GM12878 (cell line): ENCODE measurements around the gene AP2B1. TPM values are rescaled to one million over a fixed set of nuclear protein-coding genes. Genes with fewer than 3 reads are reported as not detected.

Experiments used
- ATAC-seq: fragments of 200-7000 bp; cut with Tn5 transposase; 3 replicates; pipeline ENCODE4 v1.9.1; 2020; ENCODE audit warnings: mild to moderate bottlenecking, moderate library complexity
- BruUV-seq: library from RNA; stranded (reverse); fragments of 400-500 nt; replicated peaks from 2 replicates; lab custom pipeline; 2021; lab: Mats Ljungman, UMichigan
- CTCF ChIA-PET: fragments of 300-600 bp; sonication (Branson Sonifier 250); formaldehyde crosslinking; extraction: SDS; loops from one replicate; lab custom pipeline; 2021; ENCODE audit warnings: inconsistent platforms; lab: Yijun Ruan, JAX
- POLR2A ChIA-PET: fragments of 350-600 bp; formaldehyde crosslinking; extraction: SDS; loops from one replicate; lab custom pipeline; 2021; ENCODE audit warnings: inconsistent platforms; lab: Charles Lee
- RAD21 ChIA-PET: fragments of 300-600 bp; sonication (Branson Sonifier 250); formaldehyde crosslinking; loops from one replicate; lab custom pipeline; 2023; ENCODE audit warnings: antibody characterized with exemption; ENCODE audit not compliant: unreplicated experiment; lab: Charles Lee
- SMC1A ChIA-PET: fragments of 300-600 bp; sonication (Branson Sonifier 250); formaldehyde crosslinking; loops from one replicate; lab custom pipeline; 2023; ENCODE audit not compliant: unreplicated experiment, uncharacterized antibody; lab: Charles Lee
- DNase-seq: peaks from one replicate; pipeline ENCODE4 v3.0.0-alpha.2; 2011; ENCODE audit warnings: low read depth, low spot score
- FAIRE-seq: peaks from 3 replicates; lab custom pipeline; 2011; peaks lifted over from hg19 to GRCh38; lab: Jason Lieb, UNC
- H2AFZ ChIP-seq: 2 replicates; pipeline ENCODE4 v1.6.0; 2011; ENCODE audit warnings: low read depth, low read length, control low read depth; ENCODE audit not compliant: control insufficient read depth
- H3K27ac ChIP-seq: 2 replicates; pipeline ENCODE4 v1.5.1; 2011; ENCODE audit warnings: control low read depth; ENCODE audit not compliant: control insufficient read depth, insufficient read depth
- H3K27me3 ChIP-seq, 2 experiments: replicated peaks in 1 of 2; 2 replicates each; pipeline versions ENCODE4 v1.6.0 to v1.6.1; 2011; ENCODE audit warnings: low read length in 1 of 2; ENCODE audit not compliant: control insufficient read depth in 2 of 2, insufficient read depth in 2 of 2
- H3K36me3 ChIP-seq, 2 experiments: 2 replicates each; pipeline ENCODE4 v1.5.1; 2011; ENCODE audit warnings: low read length in 1 of 2; ENCODE audit not compliant: control insufficient read depth in 2 of 2, insufficient read depth in 2 of 2
- H3K4me1 ChIP-seq: 2 replicates; pipeline ENCODE4 v1.6.1; 2011; ENCODE audit warnings: mild to moderate bottlenecking, low read length, moderate library complexity, mixed read lengths; ENCODE audit not compliant: control insufficient read depth, insufficient read depth
- H3K4me2 ChIP-seq: 2 replicates; pipeline ENCODE4 v1.6.0; 2011; ENCODE audit warnings: control low read depth; ENCODE audit not compliant: control insufficient read depth, insufficient read depth
- H3K4me3 ChIP-seq: fragments of 200-600 bp; sonication (generic); 2 replicates; pipeline ENCODE4 v1.5.1; 2016
- H3K79me2 ChIP-seq: 2 replicates; pipeline ENCODE4 v1.6.0; 2011; ENCODE audit warnings: low read length; ENCODE audit not compliant: control insufficient read depth, insufficient read depth
- H3K9ac ChIP-seq: 2 replicates; pipeline ENCODE4 v1.8.0; 2011; ENCODE audit warnings: low read length, control low read depth, mixed read lengths; ENCODE audit not compliant: control insufficient read depth, insufficient read depth
- H3K9me3 ChIP-seq: replicated peaks from 3 replicates; pipeline ENCODE4 v1.5.1; 2011; ENCODE audit warnings: mild to moderate bottlenecking, low read length; ENCODE audit not compliant: control insufficient read depth, insufficient read depth
- H4K20me1 ChIP-seq: 2 replicates; pipeline ENCODE4 v1.6.0; 2011; ENCODE audit not compliant: control insufficient read depth, insufficient read depth
- CBFB ChIP-seq: IDR thresholded peaks from 2 replicates; pipeline ENCODE4 v1.6.1; 2016; ENCODE audit warnings: antibody characterized with exemption, low read depth
- CREM ChIP-seq: IDR thresholded peaks from 2 replicates; pipeline ENCODE4 v1.6.1; 2014; ENCODE audit warnings: antibody characterized with exemption, low read depth
- E4F1 ChIP-seq: fragments of 450-650 bp; IDR thresholded peaks from 2 replicates; pipeline ENCODE4 v1.6.1; 2018; ENCODE audit warnings: borderline replicate concordance, mild to moderate bottlenecking; ENCODE audit not compliant: partially characterized antibody
- ESRRA ChIP-seq: IDR thresholded peaks from 2 replicates; pipeline ENCODE4 v1.6.1; 2012; ENCODE audit warnings: mild to moderate bottlenecking, low read length, improper control_type of control experiment
- IKZF1 ChIP-seq: fragments of 450-650 bp; conservative IDR thresholded peaks from 2 replicates; pipeline ENCODE4 v1.6.1; 2017; ENCODE audit warnings: antibody characterized with exemption, mild to moderate bottlenecking
- MEF2A ChIP-seq: IDR thresholded peaks from 2 replicates; pipeline ENCODE4 v1.6.1; 2011; ENCODE audit warnings: low read depth, mild to moderate bottlenecking, low read length, moderate library complexity; ENCODE audit not compliant: insufficient read depth
- NKRF ChIP-seq: fragments of 450-650 bp; conservative IDR thresholded peaks from 2 replicates; pipeline ENCODE4 v1.6.1; 2017; ENCODE audit warnings: mild to moderate bottlenecking, moderate library complexity
- PKNOX1 ChIP-seq: fragments of 450-650 bp; IDR thresholded peaks from 2 replicates; pipeline ENCODE4 v1.6.1; 2016; ENCODE audit warnings: mild to moderate bottlenecking
- POU2F2 ChIP-seq: IDR thresholded peaks from 3 replicates; pipeline ENCODE4 v1.6.1; 2011; ENCODE audit warnings: low read depth, mild to moderate bottlenecking, low read length, borderline replicate concordance
- RCOR1 ChIP-seq: conservative IDR thresholded peaks from 2 replicates; pipeline ENCODE4 v1.6.1; 2012; ENCODE audit warnings: low read depth, low read length, improper control_type of control experiment
- RELA ChIP-seq: fragments of 450-650 bp; IDR thresholded peaks from 2 replicates; pipeline ENCODE4 v1.8.0; 2014; ENCODE audit warnings: borderline replicate concordance; ENCODE audit not compliant: partially characterized antibody
- SREBF2 ChIP-seq: IDR thresholded peaks from 2 replicates; pipeline ENCODE4 v1.6.1; 2012; ENCODE audit warnings: mild to moderate bottlenecking, low read length
- YY1 ChIP-seq: IDR thresholded peaks from 2 replicates; pipeline ENCODE4 v1.6.1; 2011; ENCODE audit warnings: low read depth, mild to moderate bottlenecking, low read length
- ZBED1 ChIP-seq: IDR thresholded peaks from 2 replicates; pipeline ENCODE4 v1.6.1; 2016; ENCODE audit warnings: borderline replicate concordance
- ZNF622 ChIP-seq: fragments of 450-650 bp; IDR thresholded peaks from 2 replicates; pipeline ENCODE4 v1.6.1; 2017; ENCODE audit warnings: mild to moderate bottlenecking, inconsistent platforms
- WGBS: methylation state at CpG from one replicate; pipeline ENCODE4 v1.1.6; 2016; ENCODE audit warnings: low lambda C conversion rate; ENCODE audit not compliant: insufficient replicate concordance, insufficient coverage; ENCODE audit errors: missing lambda C conversion rate; 5-methylcytosine and 5-hydroxymethylcytosine counted together
- in situ Hi-C: fragments of 300-500 bp; cut with MboI; formaldehyde crosslinking; loops from 9 replicates; pipeline ENCODE4 v1.14.3; 2018; ENCODE audit warnings: mixed read lengths
- intact Hi-C: fragments of 100-400 bp; cut with micrococcal nuclease; formaldehyde crosslinking; loops from one replicate; pipeline ENCODE4 v1.14.2; 2022; ENCODE audit not compliant: unreplicated experiment
- polyA plus RNA-seq, 11 experiments: library from polyadenylated mRNA; depleted of rRNA in 4 of 11; unstranded in 6 of 11; stranded (reverse) in 5 of 11; fragments of >200 nt; fragmentation: Nextera tagmentation in 4 of 11; fragmentation: Illumina TruSeq in 1 of 11; extraction: Ambion mirVana in 4 of 11; extraction: Trizol in 1 of 11; gene quantifications; 1 replicate in 1 of 11; 2 replicates in 10 of 11; pipeline versions ENCODE4 v1.2.1 to v1.2.3, GENCODE V29; 2011 to 2016; ENCODE audit warnings: inconsistent platforms in 2 of 11, missing spikeins in 2 of 11, low read depth in 1 of 11
- total RNA-seq, 4 experiments: library from RNA; depleted of rRNA in 3 of 4; stranded (reverse); fragments of >200 nt in 3 of 4; fragmentation: Illumina TruSeq in 1 of 4; extraction: Trizol in 1 of 4; gene quantifications; 2 replicates each; pipeline versions ENCODE4 v1.2.1 to v1.2.3, GENCODE V29; 2013 to 2021

The AP2B1 gene
- total and polyA plus RNA-seq, 10 of the 15 experiments (the other 5 are each of a cell fraction or from before 2014, with no cell fraction given) = 18.6 to 112 (median 53.9) TPM

- DNase-seq (no peak), ATAC-seq (no peak), FAIRE-seq (no peak)
- ChIA-PET RAD21 (no interaction called here), CTCF (no interaction called here), POLR2A (no interaction called here), SMC1A (no interaction called here)
- H2AFZ ChIP-seq = no peak overlapping the region
- H4K20me1 ChIP-seq = no peaks in the 10 kb centered on the region
- H3K9me3 ChIP-seq = no peaks in the 10 kb centered on the region
- no peak overlapping the region for H3K9ac ChIP-seq
- intact Hi-C loops (no loop called here), in situ Hi-C loops (no loop called here)
- BruUV-seq = no TSS peak
- no peak overlapping the region for H3K27ac ChIP-seq
- no peaks in the 10 kb centered on the region for H3K79me2 ChIP-seq
- H3K36me3 ChIP-seq = no peaks in the 10 kb centered on the region; a peak in 1 of 4 replicates
- peaks cover 0 to 3% of the 10 kb centered on the region in 2 experiments; a peak in 2 of 4 replicates for H3K27me3 ChIP-seq
- no peak overlapping the region for H3K4me3 ChIP-seq
- no peak for TF ChIP-seq ZNF622
- no peak for TF ChIP-seq RELA
- no peak for TF ChIP-seq IKZF1
- no peak for TF ChIP-seq CBFB
- no peak for TF ChIP-seq ESRRA
- no peak for TF ChIP-seq ZBED1
- no peak for TF ChIP-seq POU2F2
- TF ChIP-seq MEF2A = no peak
- TF ChIP-seq YY1 = no peak
- no peak for TF ChIP-seq RCOR1
- TF ChIP-seq NKRF = no peak
- TF ChIP-seq SREBF2 = no peak
- TF ChIP-seq PKNOX1 = no peak
- no peak for TF ChIP-seq E4F1
- no peak for TF ChIP-seq CREM
- no peak overlapping the region for H3K4me2 ChIP-seq
- H3K4me1 ChIP-seq = no peaks in the 10 kb centered on the region
- WGBS = 39% methylated on average over 5 of the region's 5 CpGs
These were observed 149.1 kb downstream of the AP2B1 start for GRCh38 chr17:35736236-35736635.
